22Rv1 (cell line): ENCODE measurements around the gene JAKMIP2.

Source experiments
- CTCF ChIP-seq: fragments of 450-650 bp; IDR thresholded peaks from 2 replicates; pipeline ENCODE4 v1.5.1; 2017; ENCODE audit warnings: mild to moderate bottlenecking
- ZFX ChIP-seq: fragments of 450-650 bp; IDR thresholded peaks from 2 replicates; pipeline ENCODE4 v1.6.1; 2017; ENCODE audit warnings: antibody characterized with exemption, borderline replicate concordance

- no peak for TF ChIP-seq CTCF
- no peak for TF ChIP-seq ZFX
Observed at GRCh38 chr5:147639321-147639720, 143.2 kb downstream of the JAKMIP2 start.
